ENCODE results near the gene IL18R1.

DNA sequence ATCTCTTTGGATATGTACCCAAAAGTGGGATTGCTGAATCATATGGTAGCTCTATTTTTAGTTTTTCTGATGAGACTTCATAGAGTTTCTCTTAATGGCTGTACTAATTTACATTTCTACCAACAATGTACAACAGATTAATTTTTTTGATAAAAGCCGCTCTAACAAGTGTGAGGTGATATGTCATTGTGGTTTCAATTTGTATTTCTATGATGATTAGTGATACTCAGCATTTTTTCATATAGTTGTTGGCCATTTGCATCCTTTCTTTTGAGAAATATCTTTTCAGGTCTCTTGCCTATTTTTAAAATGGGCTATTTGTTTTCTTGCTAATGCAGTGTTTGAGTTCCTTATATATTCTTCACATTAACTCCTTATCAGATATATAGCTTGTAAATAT, 71.7 kb downstream of the IL18R1 start:
- TF ChIP-seq EZH2phosphoT487 (IDR thresholded peaks at IDR 0.05; ENCODE audit: insufficient read depth, low read depth) (no peak), EZH2 (IDR thresholded peaks at IDR 0.05; ENCODE audit: insufficient read depth, poor library complexity, severe bottlenecking) (no peak)
